Mammary epithelial cell (primary cell): Measurements from ENCODE around the gene APEX1.

ENCODE experiments used
- EZH2 ChIP-seq: IDR thresholded peaks from 2 replicates; pipeline ENCODE4 v1.6.1; 2012; ENCODE audit warnings: low read length, inconsistent platforms, borderline replicate concordance
- TF ChIP-seq, protein P1 (sequence below), 2 donors: IDR thresholded peaks in 1 of 2; conservative IDR thresholded peaks in 1 of 2; 2 replicates each; pipeline ENCODE4 v1.5.1; 2011 to 2012; ENCODE audit warnings: inconsistent platforms in 2 of 2, low read length in 2 of 2, mild to moderate bottlenecking in 2 of 2, control low read depth in 1 of 2, low read depth in 1 of 2; ENCODE audit not compliant: insufficient read depth in 1 of 2; ENCODE audit errors: extremely low read depth in 1 of 2

DNA sequence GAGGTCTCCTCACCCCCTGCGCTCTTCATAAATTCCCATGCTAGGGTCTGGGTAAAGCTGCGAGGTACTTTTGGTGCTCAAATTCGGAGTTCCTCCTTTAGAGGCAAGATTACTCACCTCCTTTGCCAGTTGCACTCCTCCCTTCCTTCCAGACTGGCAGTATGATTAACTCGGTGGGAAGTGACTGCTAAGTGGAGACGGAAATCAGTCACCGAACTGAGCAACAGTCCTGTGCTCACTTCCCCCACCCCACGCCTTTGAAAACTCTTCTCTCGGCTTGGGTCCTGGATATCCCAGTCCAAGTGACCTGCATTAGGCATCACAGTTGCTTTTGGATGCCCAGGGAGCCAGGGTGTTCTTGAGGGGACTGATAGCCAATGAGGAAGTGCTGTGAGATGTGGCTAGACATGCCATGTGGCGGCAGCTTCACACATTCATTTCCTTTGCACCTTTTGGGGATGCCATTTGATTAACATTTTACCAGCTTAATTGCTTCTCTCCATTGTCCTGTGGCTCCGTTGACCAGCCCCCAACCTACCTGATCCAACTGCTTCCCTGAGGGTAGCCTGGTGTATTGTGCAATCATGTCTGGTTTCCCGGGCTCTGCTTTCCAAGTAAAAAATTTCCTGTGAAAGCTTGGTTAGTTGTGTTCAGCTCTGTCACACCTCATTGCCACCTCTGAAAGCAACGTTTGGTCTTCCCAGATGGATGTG, 15.0 kb downstream of the APEX1 start:
- TF ChIP-seq EZH2 = no peak
- TF ChIP-seq, protein P1, sequence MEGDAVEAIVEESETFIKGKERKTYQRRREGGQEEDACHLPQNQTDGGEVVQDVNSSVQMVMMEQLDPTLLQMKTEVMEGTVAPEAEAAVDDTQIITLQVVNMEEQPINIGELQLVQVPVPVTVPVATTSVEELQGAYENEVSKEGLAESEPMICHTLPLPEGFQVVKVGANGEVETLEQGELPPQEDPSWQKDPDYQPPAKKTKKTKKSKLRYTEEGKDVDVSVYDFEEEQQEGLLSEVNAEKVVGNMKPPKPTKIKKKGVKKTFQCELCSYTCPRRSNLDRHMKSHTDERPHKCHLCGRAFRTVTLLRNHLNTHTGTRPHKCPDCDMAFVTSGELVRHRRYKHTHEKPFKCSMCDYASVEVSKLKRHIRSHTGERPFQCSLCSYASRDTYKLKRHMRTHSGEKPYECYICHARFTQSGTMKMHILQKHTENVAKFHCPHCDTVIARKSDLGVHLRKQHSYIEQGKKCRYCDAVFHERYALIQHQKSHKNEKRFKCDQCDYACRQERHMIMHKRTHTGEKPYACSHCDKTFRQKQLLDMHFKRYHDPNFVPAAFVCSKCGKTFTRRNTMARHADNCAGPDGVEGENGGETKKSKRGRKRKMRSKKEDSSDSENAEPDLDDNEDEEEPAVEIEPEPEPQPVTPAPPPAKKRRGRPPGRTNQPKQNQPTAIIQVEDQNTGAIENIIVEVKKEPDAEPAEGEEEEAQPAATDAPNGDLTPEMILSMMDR (conservative IDR thresholded peaks at IDR 0.05 in 1 of 2, IDR thresholded peaks at IDR 0.05 in 1 of 2; ENCODE audit: extremely low read depth in 1 of 2, insufficient read depth in 1 of 2, low read depth in 1 of 2, low read length in 2 of 2) = no peak
